HEK293 (cell line): ENCODE measurements around the gene SYTL2.

Source experiments
- CTCF ChIA-PET: fragments of 350-600 bp; formaldehyde crosslinking; extraction: SDS; loops from one replicate; lab custom pipeline; 2021; ENCODE audit warnings: antibody characterized with exemption; lab: Yijun Ruan, JAX
- POLR2A ChIA-PET: fragments of 300-600 bp; formaldehyde crosslinking; extraction: SDS; loops from one replicate; lab custom pipeline; 2020; ENCODE audit warnings: antibody characterized with exemption, inconsistent platforms; lab: Yijun Ruan, JAX
- H3K27ac ChIP-seq: fragments of 200-500 bp; sonication (Bioruptor generic); 2 replicates; pipeline ENCODE4 v1.5.1; 2014; ENCODE audit warnings: low read depth, low read length, control low read depth, inconsistent platforms; ENCODE audit errors: extremely low read depth
- H3K36me3 ChIP-seq, 2 experiments: fragments of 200-500 bp in 1 of 2; sonication (Bioruptor generic) in 1 of 2; 1 replicate in 1 of 2; 2 replicates in 1 of 2; pipeline ENCODE4 v1.5.1; 2014 to 2017; ENCODE audit warnings: inconsistent platforms in 2 of 2, low read length in 2 of 2; ENCODE audit not compliant: control insufficient read depth in 2 of 2, insufficient read depth in 1 of 2
- H3K4me1 ChIP-seq: fragments of 200-500 bp; sonication (Bioruptor generic); 2 replicates; pipeline ENCODE4 v1.5.1; 2014; ENCODE audit warnings: mild to moderate bottlenecking, low read length, inconsistent platforms; ENCODE audit not compliant: control insufficient read depth, insufficient read depth
- H3K4me3 ChIP-seq: 2 replicates; pipeline ENCODE4 v1.5.1; 2011; ENCODE audit warnings: low read depth, mild to moderate bottlenecking, control low read depth, low read length, moderate library complexity
- H3K9me3 ChIP-seq: fragments of 200-500 bp; sonication (Bioruptor generic); 2 replicates; pipeline ENCODE4 v1.5.1; 2014; ENCODE audit warnings: low read depth, low read length, inconsistent platforms; ENCODE audit not compliant: control insufficient read depth, insufficient read depth
- GLIS1 ChIP-seq: fragments of 450-650 bp; formaldehyde crosslinking; IDR thresholded peaks from 2 replicates; pipeline ENCODE4 v1.5.1; 2016; ENCODE audit warnings: missing biosample characterization, missing genetic modification characterization
- INSM2 ChIP-seq: fragments of 450-650 bp; formaldehyde crosslinking; IDR thresholded peaks from 2 replicates; pipeline ENCODE4 v1.5.1; 2016; ENCODE audit warnings: missing biosample characterization, missing genetic modification characterization
- KLF16 ChIP-seq: fragments of 450-650 bp; formaldehyde crosslinking; IDR thresholded peaks from 2 replicates; pipeline ENCODE4 v1.5.1; 2017; ENCODE audit warnings: missing biosample characterization, missing genetic modification characterization
- MEIS1 ChIP-seq: sonication (generic); formaldehyde crosslinking; IDR thresholded peaks from 2 replicates; pipeline ENCODE4 v1.8.1; 2022; ENCODE audit warnings: missing genetic modification reagents, mild to moderate bottlenecking, borderline replicate concordance
- SCRT2 ChIP-seq: fragments of 450-650 bp; formaldehyde crosslinking; IDR thresholded peaks from 2 replicates; pipeline ENCODE4 v1.5.1; 2016; ENCODE audit warnings: missing biosample characterization, missing genetic modification characterization
- SETDB1 ChIP-seq: IDR thresholded peaks from one replicate; pipeline ENCODE4 v1.6.1; 2017; ENCODE audit warnings: mild to moderate bottlenecking, low read length, moderate library complexity, mixed read lengths; ENCODE audit not compliant: insufficient read length
- ZBTB20 ChIP-seq: fragments of 450-650 bp; formaldehyde crosslinking; IDR thresholded peaks from 2 replicates; pipeline ENCODE4 v1.5.1; 2016; ENCODE audit warnings: missing biosample characterization, missing genetic modification characterization
- ZNF133 ChIP-seq: fragments of 450-650 bp; formaldehyde crosslinking; IDR thresholded peaks from 2 replicates; pipeline ENCODE4 v1.5.1; 2016; ENCODE audit warnings: missing biosample characterization, missing genetic modification characterization
- ZNF223 ChIP-seq: fragments of 450-650 bp; formaldehyde crosslinking; IDR thresholded peaks from 2 replicates; pipeline ENCODE4 v1.5.1; 2016; ENCODE audit warnings: missing biosample characterization, missing genetic modification characterization
- ZNF23 ChIP-seq: fragments of 450-650 bp; formaldehyde crosslinking; IDR thresholded peaks from 2 replicates; pipeline ENCODE4 v1.5.1; 2016; ENCODE audit warnings: missing biosample characterization, missing genetic modification characterization, borderline replicate concordance
- ZNF362 ChIP-seq: fragments of 450-650 bp; formaldehyde crosslinking; IDR thresholded peaks from 2 replicates; pipeline ENCODE4 v1.5.1; 2016; ENCODE audit warnings: missing biosample characterization, missing genetic modification characterization
- ZNF391 ChIP-seq: fragments of 450-650 bp; formaldehyde crosslinking; IDR thresholded peaks from 2 replicates; pipeline ENCODE4 v1.5.1; 2016; ENCODE audit warnings: low read depth, missing biosample characterization, missing genetic modification characterization, borderline replicate concordance
- ZNF433 ChIP-seq: fragments of 450-650 bp; formaldehyde crosslinking; IDR thresholded peaks from 2 replicates; pipeline ENCODE4 v1.5.1; 2016; ENCODE audit warnings: missing biosample characterization, missing genetic modification characterization, low read depth
- ZNF501 ChIP-seq: fragments of 450-650 bp; formaldehyde crosslinking; IDR thresholded peaks from 2 replicates; pipeline ENCODE4 v1.5.1; 2016; ENCODE audit warnings: missing biosample characterization, missing genetic modification characterization
- ZNF529 ChIP-seq: fragments of 450-650 bp; formaldehyde crosslinking; IDR thresholded peaks from 2 replicates; pipeline ENCODE4 v1.5.1; 2017; ENCODE audit warnings: missing genetic modification characterization, missing biosample characterization; ENCODE audit not compliant: insufficient replicate concordance
- ZNF664 ChIP-seq: fragments of 450-650 bp; formaldehyde crosslinking; IDR thresholded peaks from 2 replicates; pipeline ENCODE4 v1.5.1; 2016; ENCODE audit warnings: missing biosample characterization, missing genetic modification characterization
- ZNF830 ChIP-seq: fragments of 450-650 bp; IDR thresholded peaks from 2 replicates; pipeline ENCODE4 v1.5.0; 2018; ENCODE audit warnings: missing biosample characterization, missing genetic modification characterization, low read depth, mild to moderate bottlenecking, moderate library complexity
- TF ChIP-seq, protein P1 (sequence below): fragments of 450-650 bp; formaldehyde crosslinking; IDR thresholded peaks from 2 replicates; pipeline ENCODE4 v1.5.1; 2016; ENCODE audit warnings: missing biosample characterization, missing genetic modification characterization, low read depth
- TF ChIP-seq, protein P2 (sequence below): fragments of 450-650 bp; formaldehyde crosslinking; IDR thresholded peaks from 2 replicates; pipeline ENCODE4 v1.5.1; 2016; ENCODE audit warnings: missing biosample characterization, missing genetic modification characterization
- TF ChIP-seq, protein P3 (sequence below): fragments of 450-650 bp; IDR thresholded peaks from 2 replicates; pipeline ENCODE4 v1.5.1; 2018; ENCODE audit warnings: missing biosample characterization, mild to moderate bottlenecking, missing genetic modification characterization

The SYTL2 gene

DNA sequence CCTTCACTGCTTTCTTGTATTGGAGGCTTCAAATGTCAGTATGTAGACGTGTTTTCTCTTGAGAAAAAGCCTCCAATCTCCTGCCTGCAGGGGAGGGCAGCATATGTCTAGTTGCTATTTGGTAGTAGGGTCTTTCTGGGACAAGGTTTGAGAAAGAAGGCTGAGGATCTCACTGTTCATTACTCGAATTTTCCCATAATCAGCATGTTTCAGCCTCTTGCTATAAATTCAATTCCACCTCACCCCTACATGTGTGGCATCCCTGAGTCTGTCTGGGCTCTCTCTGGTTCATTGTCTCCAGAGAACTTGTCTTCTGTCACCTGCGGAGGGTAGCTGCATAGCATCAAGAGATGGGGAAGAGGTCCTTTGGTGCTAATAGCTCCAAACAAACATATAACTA lies 24.8 kb upstream of the SYTL2 start:
- ChIA-PET CTCF (no interaction called here), POLR2A (no interaction called here)
- Histone ChIP-seq H3K9me3 (no peaks in the 10 kb centered on the region), H3K27ac (no peak overlapping the region), H3K4me1 (no peaks in the 10 kb centered on the region), H3K4me3 (no peak overlapping the region), H3K36me3 (no peaks in the 10 kb centered on the region)
- TF ChIP-seq ZNF391 (tag by site-specific recombination): no peak
- TF ChIP-seq, protein P1, sequence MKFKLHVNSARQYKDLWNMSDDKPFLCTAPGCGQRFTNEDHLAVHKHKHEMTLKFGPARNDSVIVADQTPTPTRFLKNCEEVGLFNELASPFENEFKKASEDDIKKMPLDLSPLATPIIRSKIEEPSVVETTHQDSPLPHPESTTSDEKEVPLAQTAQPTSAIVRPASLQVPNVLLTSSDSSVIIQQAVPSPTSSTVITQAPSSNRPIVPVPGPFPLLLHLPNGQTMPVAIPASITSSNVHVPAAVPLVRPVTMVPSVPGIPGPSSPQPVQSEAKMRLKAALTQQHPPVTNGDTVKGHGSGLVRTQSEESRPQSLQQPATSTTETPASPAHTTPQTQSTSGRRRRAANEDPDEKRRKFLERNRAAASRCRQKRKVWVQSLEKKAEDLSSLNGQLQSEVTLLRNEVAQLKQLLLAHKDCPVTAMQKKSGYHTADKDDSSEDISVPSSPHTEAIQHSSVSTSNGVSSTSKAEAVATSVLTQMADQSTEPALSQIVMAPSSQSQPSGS (tag by site-specific recombination): no peak
- TF ChIP-seq, protein P2, sequence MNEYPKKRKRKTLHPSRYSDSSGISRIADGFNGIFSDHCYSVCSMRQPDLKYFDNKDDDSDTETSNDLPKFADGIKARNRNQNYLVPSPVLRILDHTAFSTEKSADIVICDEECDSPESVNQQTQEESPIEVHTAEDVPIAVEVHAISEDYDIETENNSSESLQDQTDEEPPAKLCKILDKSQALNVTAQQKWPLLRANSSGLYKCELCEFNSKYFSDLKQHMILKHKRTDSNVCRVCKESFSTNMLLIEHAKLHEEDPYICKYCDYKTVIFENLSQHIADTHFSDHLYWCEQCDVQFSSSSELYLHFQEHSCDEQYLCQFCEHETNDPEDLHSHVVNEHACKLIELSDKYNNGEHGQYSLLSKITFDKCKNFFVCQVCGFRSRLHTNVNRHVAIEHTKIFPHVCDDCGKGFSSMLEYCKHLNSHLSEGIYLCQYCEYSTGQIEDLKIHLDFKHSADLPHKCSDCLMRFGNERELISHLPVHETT (tag by site-specific recombination): no peak
- TF ChIP-seq ZNF433 (tag by site-specific recombination): no peak
- TF ChIP-seq ZBTB20 (tag by site-specific recombination): no peak
- no peak for TF ChIP-seq ZNF664 (tag by site-specific recombination)
- TF ChIP-seq ZNF830 (tag by site-specific recombination): no peak
- TF ChIP-seq, protein P3, sequence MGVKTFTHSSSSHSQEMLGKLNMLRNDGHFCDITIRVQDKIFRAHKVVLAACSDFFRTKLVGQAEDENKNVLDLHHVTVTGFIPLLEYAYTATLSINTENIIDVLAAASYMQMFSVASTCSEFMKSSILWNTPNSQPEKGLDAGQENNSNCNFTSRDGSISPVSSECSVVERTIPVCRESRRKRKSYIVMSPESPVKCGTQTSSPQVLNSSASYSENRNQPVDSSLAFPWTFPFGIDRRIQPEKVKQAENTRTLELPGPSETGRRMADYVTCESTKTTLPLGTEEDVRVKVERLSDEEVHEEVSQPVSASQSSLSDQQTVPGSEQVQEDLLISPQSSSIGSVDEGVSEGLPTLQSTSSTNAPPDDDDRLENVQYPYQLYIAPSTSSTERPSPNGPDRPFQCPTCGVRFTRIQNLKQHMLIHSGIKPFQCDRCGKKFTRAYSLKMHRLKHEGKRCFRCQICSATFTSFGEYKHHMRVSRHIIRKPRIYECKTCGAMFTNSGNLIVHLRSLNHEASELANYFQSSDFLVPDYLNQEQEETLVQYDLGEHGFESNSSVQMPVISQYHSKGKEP: no peak
- TF ChIP-seq KLF16 (tag by site-specific recombination): no peak
- no peak for TF ChIP-seq ZNF529 (tag by site-specific recombination)
- no peak for TF ChIP-seq SCRT2 (tag by site-specific recombination)
- no peak for TF ChIP-seq INSM2 (tag by site-specific recombination)
- TF ChIP-seq ZNF223 (tag by site-specific recombination): no peak
- no peak for TF ChIP-seq GLIS1 (tag by site-specific recombination)
- TF ChIP-seq MEIS1: no peak
- no peak for TF ChIP-seq ZNF133
- TF ChIP-seq ZNF362: no peak
- no peak for TF ChIP-seq ZNF23 (tag by site-specific recombination)

DNA sequence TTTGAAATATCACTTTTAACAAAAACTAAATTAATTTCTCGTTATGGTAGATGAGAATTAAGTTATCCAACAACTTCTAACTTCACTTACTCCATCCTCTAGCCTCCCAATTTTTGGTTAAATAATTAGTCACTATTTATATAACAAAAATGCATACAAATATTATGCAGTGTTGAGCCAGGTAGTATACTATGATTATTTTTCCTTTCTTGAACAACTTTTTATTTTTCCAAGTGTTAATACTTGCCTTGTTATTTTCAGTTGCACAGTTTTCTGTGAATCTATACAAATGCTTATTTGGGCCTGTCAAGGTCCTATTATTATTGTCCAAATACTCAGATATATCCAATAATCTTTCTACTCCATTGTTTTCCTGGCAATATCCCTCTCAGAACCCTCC lies 24.3 kb upstream of the SYTL2 start:
- Histone ChIP-seq H3K27ac (no peak overlapping the region), H3K9me3 (no peaks in the 10 kb centered on the region), H3K4me1 (no peaks in the 10 kb centered on the region), H3K36me3 (no peaks in the 10 kb centered on the region), H3K4me3 (no peak overlapping the region)
- TF ChIP-seq SETDB1 (peak; percentile 51), ZNF501 (tag by site-specific recombination) (no peak)
- ChIA-PET CTCF (no interaction called here), POLR2A (no interaction called here)
